Bronchial epithelial cell (primary cell): ENCODE results near the gene SEC24D. TPM values are rescaled to one million over a fixed set of nuclear protein-coding genes. Genes with fewer than 3 reads are reported as not detected.
A peak's percentile ranks its signal among the peaks of the same experiment; 100 is the strongest.

Experiments used
- DNase-seq: peaks from one replicate; pipeline ENCODE4 v3.0.0-alpha.2; 2010; ENCODE audit warnings: low read depth
- FAIRE-seq: peaks from 2 replicates; lab custom pipeline; 2011; peaks lifted over from hg19 to GRCh38; lab: Jason Lieb, UNC
- H3K27me3 ChIP-seq: 2 replicates; pipeline ENCODE4 v1.5.1; 2011; ENCODE audit warnings: low read length; ENCODE audit not compliant: control insufficient read depth, insufficient read depth
- H3K36me3 ChIP-seq: 2 replicates; pipeline ENCODE4 v1.5.1; 2011; ENCODE audit warnings: low read length; ENCODE audit not compliant: control insufficient read depth, insufficient read depth
- H3K4me3 ChIP-seq: 2 replicates; pipeline ENCODE4 v1.5.1; 2011; ENCODE audit warnings: mild to moderate bottlenecking, low read depth, low read length, control low read depth
- CTCF ChIP-seq: IDR thresholded peaks from 2 replicates; pipeline ENCODE4 v1.5.1; 2011; ENCODE audit warnings: mild to moderate bottlenecking, moderate library complexity, low read length, control low read depth, inconsistent platforms; ENCODE audit not compliant: insufficient read depth, severe bottlenecking
- total RNA-seq: library from RNA; depleted of rRNA; stranded (reverse); fragments of >200 nt; gene quantifications from 2 replicates; pipeline ENCODE4 v1.2.1, GENCODE V29; 2014

Gene SEC24D
- total RNA-seq, 1 donor from 2014 or later: 18.4 TPM

- no peak for TF ChIP-seq CTCF
- peaks cover 2% of the 10 kb centered on the region for H3K36me3 ChIP-seq
- no peak for FAIRE-seq
- no peak overlapping the region for H3K4me3 ChIP-seq
- DNase-seq: no peak
- no peaks in the 10 kb centered on the region for H3K27me3 ChIP-seq
Observed at GRCh38 chr4:118759481-118759880, 76.4 kb downstream of the SEC24D start.

- H3K4me3 ChIP-seq: no peak overlapping the region
- TF ChIP-seq CTCF: no peak
- H3K27me3 ChIP-seq: no peaks in the 10 kb centered on the region
- no peak for DNase-seq
- H3K36me3 ChIP-seq: no peaks in the 10 kb centered on the region
- no peak for FAIRE-seq
Observed at GRCh38 chr4:118758293-118758692, 77.6 kb downstream of the SEC24D start.

- TF ChIP-seq CTCF: no peak
- Histone ChIP-seq H3K36me3 (no peaks in the 10 kb centered on the region), H3K4me3 (no peak overlapping the region), H3K27me3 (no peaks in the 10 kb centered on the region)
- FAIRE-seq (no peak), DNase-seq (peak; percentile 74)
Observed at GRCh38 chr4:118757761-118758251, 78.1 kb downstream of the SEC24D start.

- DNase-seq (no peak), FAIRE-seq (no peak)
- no peaks in the 10 kb centered on the region for H3K27me3 ChIP-seq
- no peak for TF ChIP-seq CTCF
- no peaks in the 10 kb centered on the region for H3K36me3 ChIP-seq
- H3K4me3 ChIP-seq: no peak overlapping the region
Observed at GRCh38 chr4:118756958-118757357, 79.0 kb downstream of the SEC24D start.

GRCh38 chr4:118756429-118756828 is 79.5 kb downstream of the SEC24D start:
- FAIRE-seq: no peak
- no peak for TF ChIP-seq CTCF

GRCh38 chr4:118755438-118756226 is 80.3 kb downstream of the SEC24D start:
- no peak for DNase-seq
- no peak for FAIRE-seq
- H3K4me3 ChIP-seq: no peak overlapping the region
- no peak for TF ChIP-seq CTCF
- no peaks in the 10 kb centered on the region for H3K27me3 ChIP-seq
- peaks cover 2% of the 10 kb centered on the region for H3K36me3 ChIP-seq

More at GRCh38 chr4:118756429-118756828, 79.5 kb downstream of the SEC24D start:
- Histone ChIP-seq H3K4me3 (no peak overlapping the region), H3K36me3 (peaks cover 1% of the 10 kb centered on the region), H3K27me3 (no peaks in the 10 kb centered on the region)
- DNase-seq: no peak
